ENCODE results near the gene AUTS2. TPM values are rescaled to one million over a fixed set of nuclear protein-coding genes. Genes with fewer than 3 reads are reported as not detected.

AUTS2 gene
- total RNA-seq, 3 donors from 2014 or later: 31.5 to 94.3 (median 81.3) TPM

- intact Hi-C loops (cut with DNase I; ENCODE audit: low total_unique reads): no loop called here
- Histone ChIP-seq H3K4me1 (no peaks in the 10 kb centered on the region), H3K27ac (no peak overlapping the region), H3K4me3 (no peak overlapping the region), H3K9me3 (peaks cover 19% of the 10 kb centered on the region in 2 donors), H3K27me3 (no peaks in the 10 kb centered on the region), H3K36me3 (no peaks in the 10 kb centered on the region)
- no peak for DNase-seq (ENCODE audit: low spot score in 2 of 2)
- TF ChIP-seq POLR2A (IDR thresholded peaks at IDR 0.05): no peak
- no peak for TF ChIP-seq POLR2AphosphoS5 (IDR thresholded peaks at IDR 0.05)
- no peak for TF ChIP-seq CTCF (IDR thresholded peaks at IDR 0.05)
Observed at GRCh38 chr7:70795948-70796347, 1197.7 kb downstream of the AUTS2 start.

DNA sequence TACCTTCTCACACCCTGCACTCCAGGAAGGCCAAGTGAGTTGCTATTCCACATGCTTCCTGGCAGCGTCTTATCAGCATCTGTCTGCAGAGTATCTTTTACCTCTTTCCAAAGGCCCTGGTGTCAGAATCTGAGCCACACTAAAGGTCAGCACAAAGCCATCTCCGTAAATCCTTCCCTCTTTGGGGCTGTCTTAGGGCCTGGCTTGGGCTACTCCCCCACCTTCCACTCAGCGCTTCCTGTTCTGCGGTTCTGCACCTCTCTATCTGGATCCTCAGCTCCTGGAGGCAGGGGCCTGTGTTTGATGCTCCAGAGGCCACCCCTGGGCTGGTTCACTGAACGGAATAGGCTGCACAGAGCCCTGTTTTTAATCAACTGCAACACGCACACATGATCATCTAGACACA, 1198.8 kb downstream of the AUTS2 start:
- Histone ChIP-seq H3K9me3 (peaks cover 21 to 24% of the 10 kb centered on the region in 2 donors), H3K36me3 (no peaks in the 10 kb centered on the region), H3K27ac (no peak overlapping the region), H3K4me3 (no peak overlapping the region), H3K4me1 (no peaks in the 10 kb centered on the region), H3K27me3 (no peaks in the 10 kb centered on the region)
- TF ChIP-seq POLR2A (IDR thresholded peaks at IDR 0.05): no peak
- no peak for TF ChIP-seq POLR2AphosphoS5 (IDR thresholded peaks at IDR 0.05)
- no peak for TF ChIP-seq CTCF (IDR thresholded peaks at IDR 0.05)
- intact Hi-C loops (cut with DNase I; ENCODE audit: low total_unique reads): no loop called here
- no peak for DNase-seq (ENCODE audit: low spot score in 2 of 2)

- peaks cover 26 to 27% of the 10 kb centered on the region in 2 donors for H3K9me3 ChIP-seq
- no peak for DNase-seq (ENCODE audit: low spot score in 2 of 2)
- intact Hi-C loops (cut with DNase I; ENCODE audit: low total_unique reads): no loop called here
- H3K4me3 ChIP-seq: no peak overlapping the region
- no peaks in the 10 kb centered on the region for H3K36me3 ChIP-seq
- TF ChIP-seq POLR2A (IDR thresholded peaks at IDR 0.05): no peak
- TF ChIP-seq POLR2AphosphoS5 (IDR thresholded peaks at IDR 0.05): no peak
- no peak for TF ChIP-seq CTCF (IDR thresholded peaks at IDR 0.05)
- no peaks in the 10 kb centered on the region for H3K4me1 ChIP-seq
- no peak overlapping the region for H3K27ac ChIP-seq
- no peaks in the 10 kb centered on the region for H3K27me3 ChIP-seq
Observed at GRCh38 chr7:70799841-70800405, 1201.6 kb downstream of the AUTS2 start.

- Histone ChIP-seq H3K4me1 (no peaks in the 10 kb centered on the region), H3K27me3 (no peaks in the 10 kb centered on the region), H3K27ac (no peak overlapping the region), H3K4me3 (no peak overlapping the region), H3K9me3 (peaks cover 12 to 13% of the 10 kb centered on the region in 2 donors), H3K36me3 (no peaks in the 10 kb centered on the region)
- intact Hi-C loops (cut with DNase I; ENCODE audit: low total_unique reads): no loop called here
- TF ChIP-seq POLR2A (IDR thresholded peaks at IDR 0.05) (no peak), CTCF (IDR thresholded peaks at IDR 0.05) (no peak), POLR2AphosphoS5 (IDR thresholded peaks at IDR 0.05) (no peak)
- DNase-seq (ENCODE audit: low spot score in 2 of 2): no peak
Observed at GRCh38 chr7:70805360-70805759, 1207.1 kb downstream of the AUTS2 start.

GRCh38 chr7:70807650-70808049, 1209.4 kb downstream of the AUTS2 start:
- H3K36me3 ChIP-seq: no peaks in the 10 kb centered on the region
- no peak for DNase-seq (ENCODE audit: low spot score in 2 of 2)
- intact Hi-C loops (cut with DNase I; ENCODE audit: low total_unique reads): no loop called here
- no peak overlapping the region for H3K4me3 ChIP-seq
- TF ChIP-seq POLR2A (IDR thresholded peaks at IDR 0.05) (no peak), CTCF (IDR thresholded peaks at IDR 0.05) (no peak), POLR2AphosphoS5 (IDR thresholded peaks at IDR 0.05) (no peak)
- H3K27ac ChIP-seq: no peak overlapping the region
- peaks cover 3 to 5% of the 10 kb centered on the region in 2 donors for H3K9me3 ChIP-seq
- H3K4me1 ChIP-seq: no peaks in the 10 kb centered on the region
- no peaks in the 10 kb centered on the region for H3K27me3 ChIP-seq

All from breast epithelium (tissue), 4 donors.